ENCODE measurements around the gene TAF6. TPM values are rescaled to one million over a fixed set of nuclear protein-coding genes. Genes with fewer than 3 reads are reported as not detected.

The TAF6 gene
- total RNA-seq, 1 experiment from 2014 or later, result 87.1 TPM

GRCh38 chr7:100148559-100149328 lies 29.6 kb upstream of the TAF6 start, which contains the start of gene LAMTOR4:
Gene LAMTOR4 (plus strand): TSS chr7:100148918. CDS start chr7:100148973, 55 bp downstream.
- Histone ChIP-seq H3K27me3 (ENCODE audit: insufficient read depth, low read length) (no peaks in the 10 kb centered on the region), H3K23me2 (ENCODE audit: insufficient read length, low read depth, low read length, poor library complexity, severe bottlenecking) (peaks cover 6% of the 10 kb centered on the region), H2BK5ac (ENCODE audit: insufficient read length, low read length) (no peak within 1 kb of the TSS), H3K9me3 (ENCODE audit: control insufficient read depth, low read depth, low read length) (no peaks in the 10 kb centered on the region), H3K14ac (ENCODE audit: insufficient read depth, low read length) (peak within 1 kb of the TSS; percentile 60; the same call in 1 of the 2 replicates), H4K5ac (ENCODE audit: insufficient read length, low read depth, low read length) (no peak within 1 kb of the TSS), H4K91ac (ENCODE audit: insufficient read length, low read depth, low read length) (no peak within 1 kb of the TSS), H3K79me1 (ENCODE audit: insufficient read depth, low read depth, low read length, poor library complexity, severe bottlenecking) (no peaks in the 10 kb centered on the region), H3K27ac (ENCODE audit: insufficient read length, low read depth, low read length) (no peak within 1 kb of the TSS), H2BK20ac (ENCODE audit: low read depth, low read length, poor library complexity, severe bottlenecking) (no peak within 1 kb of the TSS), H2AFZ (ENCODE audit: low read length) (no peak within 1 kb of the TSS), H3K9ac (ENCODE audit: extremely low read depth, insufficient read length, low read length) (peak within 1 kb of the TSS; percentile 73), H4K8ac (replicated peaks; ENCODE audit: insufficient read length, low read depth, low read length) (no peak within 1 kb of the TSS), H3K4me1 (ENCODE audit: insufficient read depth, low read length) (no peaks in the 10 kb centered on the region), H2BK120ac (ENCODE audit: low read depth, low read length, poor library complexity, severe bottlenecking) (no peak within 1 kb of the TSS), H3T11ph (ENCODE audit: low read length) (no peak within 1 kb of the TSS), H2BK15ac (ENCODE audit: low read depth, low read length) (no peak within 1 kb of the TSS), H3K23ac (ENCODE audit: insufficient read length, low read depth, low read length) (no peak within 1 kb of the TSS), H2AK5ac (ENCODE audit: insufficient read length, low read length) (no peak within 1 kb of the TSS), H3K56ac (ENCODE audit: insufficient read length, low read depth, low read length) (no peak within 1 kb of the TSS), H4K20me1 (ENCODE audit: control insufficient read depth, insufficient read depth, insufficient read length) (peaks cover 2% of the 10 kb centered on the region), H3K4me2 (ENCODE audit: insufficient read depth, insufficient read length, low read length) (peak within 1 kb of the TSS; percentile 60), H3K4ac (ENCODE audit: low read depth, low read length) (no peak within 1 kb of the TSS), H2BK12ac (ENCODE audit: insufficient read length, low read depth, low read length) (no peak within 1 kb of the TSS), H3K79me2 (ENCODE audit: insufficient read depth, low read length) (no peaks in the 10 kb centered on the region), H3K18ac (ENCODE audit: insufficient read length, low read depth, low read length) (peak within 1 kb of the TSS; percentile 73)
- peaks cover 2% of the 10 kb centered on the region; the same call in 1 of the 2 replicates for H3K27me3 Mint-ChIP-seq (ENCODE audit: low read depth)
- peak within 1 kb of the TSS; percentile 98 for H3K4me3 Mint-ChIP-seq
- peaks cover 21 to 27% of the 10 kb centered on the region in 2 experiments for H3K4me1 Mint-ChIP-seq
- H3K27ac Mint-ChIP-seq, result peak within 1 kb of the TSS; percentile 95 to 97 (median 97)
- peak; percentile 34; the same call in 2 of the 3 replicates for TF ChIP-seq CTCF (conservative IDR thresholded peaks at IDR 0.05)
- peak; percentile 100 for DNase-seq
- peaks cover 12 to 32% (median 30%) of the 10 kb centered on the region in 3 experiments for H3K36me3 Mint-ChIP-seq (ENCODE audit: insufficient read depth in 1 of 3, low read depth in 3 of 3)
- no peaks in the 10 kb centered on the region for H3K9me3 Mint-ChIP-seq
- no CpG with 5 or more reads among the region's 46 CpGs for whole genome bisulfite sequencing (ENCODE audit: extremely low coverage, insufficient read length, low lambda C conversion rate)
